Hepatocyte (in vitro differentiated cells): ENCODE measurements around the gene EGR4. TPM values are rescaled to one million over a fixed set of nuclear protein-coding genes. Genes with fewer than 3 reads are reported as not detected.

Source experiments
- DNase-seq: peaks from one replicate; pipeline ENCODE4 v3.0.0-alpha.2; 2016; ENCODE audit warnings: low spot score
- H2AFZ ChIP-seq: fragments of 200-600 bp; sonication (generic); 2 replicates; pipeline ENCODE4 v1.6.0; 2016; ENCODE audit warnings: antibody characterized with exemption, mild to moderate bottlenecking
- H3K27ac ChIP-seq: fragments of 200-600 bp; sonication (generic); 2 replicates; pipeline ENCODE4 v1.5.1; 2016; ENCODE audit warnings: mild to moderate bottlenecking
- H3K27me3 ChIP-seq: fragments of 200-600 bp; sonication (generic); 2 replicates; pipeline ENCODE4 v1.6.1; 2016
- H3K36me3 ChIP-seq: fragments of 200-600 bp; sonication (generic); replicated peaks from 2 replicates; pipeline ENCODE4 v1.5.1; 2016; ENCODE audit warnings: low read depth; ENCODE audit not compliant: insufficient read depth
- H3K4me1 ChIP-seq: fragments of 200-600 bp; sonication (generic); 2 replicates; pipeline ENCODE4 v1.5.1; 2016; ENCODE audit warnings: mild to moderate bottlenecking, moderate library complexity; ENCODE audit not compliant: insufficient read depth
- H3K4me2 ChIP-seq: fragments of 200-600 bp; sonication (generic); 2 replicates; pipeline ENCODE4 v1.6.0; 2016
- H3K4me3 ChIP-seq: fragments of 200-600 bp; sonication (generic); 2 replicates; pipeline ENCODE4 v1.5.1; 2016; ENCODE audit warnings: mild to moderate bottlenecking
- H3K79me2 ChIP-seq: fragments of 200-600 bp; sonication (generic); 2 replicates; pipeline ENCODE4 v1.6.0; 2017; ENCODE audit warnings: mild to moderate bottlenecking
- H3K9me2 ChIP-seq: fragments of 200-600 bp; sonication (generic); replicated peaks from 2 replicates; pipeline ENCODE4 v1.6.0; 2017; ENCODE audit warnings: mild to moderate bottlenecking; ENCODE audit not compliant: insufficient read depth
- H3K9me3 ChIP-seq: fragments of 200-600 bp; sonication (generic); 2 replicates; pipeline ENCODE4 v1.5.1; 2016; ENCODE audit warnings: low read depth, mild to moderate bottlenecking
- H4K20me1 ChIP-seq: fragments of 200-600 bp; sonication (generic); 2 replicates; pipeline ENCODE4 v1.6.0; 2016; ENCODE audit warnings: mild to moderate bottlenecking; ENCODE audit not compliant: insufficient read depth, poor library complexity, severe bottlenecking
- CTCF ChIP-seq: fragments of 200-600 bp; sonication (generic); IDR thresholded peaks from 2 replicates; pipeline ENCODE4 v1.5.1; 2016; ENCODE audit warnings: antibody characterized with exemption, mild to moderate bottlenecking; ENCODE audit not compliant: poor library complexity
- EZH2 ChIP-seq: fragments of 200-600 bp; sonication (generic); IDR thresholded peaks from 2 replicates; pipeline ENCODE4 v1.6.1; 2016; ENCODE audit warnings: antibody characterized with exemption, mild to moderate bottlenecking, borderline replicate concordance
- EZH2phosphoT487 ChIP-seq: fragments of 200-600 bp; sonication (generic); IDR thresholded peaks from one replicate; pipeline ENCODE4 v1.6.1; 2018; ENCODE audit warnings: antibody characterized with exemption, mild to moderate bottlenecking, low read depth, moderate library complexity; ENCODE audit not compliant: unreplicated experiment, severe bottlenecking
- WGBS: methylation state at CpG from one replicate; pipeline ENCODE4 v1.1.6; 2016; ENCODE audit warnings: low lambda C conversion rate; ENCODE audit errors: missing lambda C conversion rate; 5-methylcytosine and 5-hydroxymethylcytosine counted together
- polyA plus RNA-seq: library from polyadenylated mRNA; unstranded; fragments of >200 nt; fragmentation: Nextera tagmentation; extraction: Ambion mirVana; gene quantifications from 2 replicates; pipeline ENCODE4 v1.2.1, GENCODE V29; 2016
- total RNA-seq: library from RNA; depleted of rRNA; stranded (reverse); fragments of >200 nt; gene quantifications from 2 replicates; pipeline ENCODE4 v1.2.3, GENCODE V29; 2014

EGR4 gene
- total and polyA plus RNA-seq, 2 experiments from 2014 or later = 0.23 to 1.9 TPM

GRCh38 chr2:73254343-73255006 is 38.9 kb downstream of the EGR4 start:
- Histone ChIP-seq H4K20me1 (no peaks in the 10 kb centered on the region), H3K9me2 (no peaks in the 10 kb centered on the region), H3K36me3 (no peaks in the 10 kb centered on the region), H2AFZ (no peak overlapping the region), H3K27ac (no peak overlapping the region), H3K27me3 (no peaks in the 10 kb centered on the region), H3K4me1 (no peaks in the 10 kb centered on the region), H3K4me3 (no peak overlapping the region), H3K4me2 (no peak overlapping the region), H3K79me2 (no peaks in the 10 kb centered on the region), H3K9me3 (no peaks in the 10 kb centered on the region)
- 93% methylated on average over 7 of the region's 7 CpGs for WGBS
- TF ChIP-seq EZH2phosphoT487 (no peak), EZH2 (no peak), CTCF (no peak)
- no peak for DNase-seq

- H3K27ac ChIP-seq = no peak overlapping the region
- H3K27me3 ChIP-seq = no peaks in the 10 kb centered on the region
- no peaks in the 10 kb centered on the region for H4K20me1 ChIP-seq
- H3K4me2 ChIP-seq = no peak overlapping the region
- no peak overlapping the region for H3K4me3 ChIP-seq
- no peaks in the 10 kb centered on the region for H3K9me2 ChIP-seq
- TF ChIP-seq EZH2phosphoT487 = no peak
- no peak for TF ChIP-seq CTCF
- no peak for TF ChIP-seq EZH2
- H3K4me1 ChIP-seq = no peaks in the 10 kb centered on the region
- no peak for DNase-seq
- 94% methylated on average over 3 of the region's 3 CpGs for WGBS
- no peaks in the 10 kb centered on the region for H3K79me2 ChIP-seq
- H3K36me3 ChIP-seq = no peaks in the 10 kb centered on the region
- no peaks in the 10 kb centered on the region for H3K9me3 ChIP-seq
- H2AFZ ChIP-seq = no peak overlapping the region
Measured at GRCh38 chr2:73253901-73254300, 39.4 kb downstream of the EGR4 start.

- Histone ChIP-seq H3K79me2 (no peaks in the 10 kb centered on the region), H3K9me2 (no peaks in the 10 kb centered on the region), H4K20me1 (no peaks in the 10 kb centered on the region), H3K27ac (no peak overlapping the region), H2AFZ (no peak overlapping the region), H3K4me3 (no peak overlapping the region), H3K9me3 (no peaks in the 10 kb centered on the region), H3K36me3 (no peaks in the 10 kb centered on the region), H3K27me3 (no peaks in the 10 kb centered on the region), H3K4me1 (no peaks in the 10 kb centered on the region), H3K4me2 (no peak overlapping the region)
- 94% methylated on average over 2 of the region's 2 CpGs for WGBS
- TF ChIP-seq EZH2 (no peak), EZH2phosphoT487 (no peak), CTCF (no peak)
- no peak for DNase-seq
Measured at GRCh38 chr2:73253400-73253799, 39.9 kb downstream of the EGR4 start.
